Neuronal stem cell (in vitro differentiated cells): ENCODE measurements around the gene EDRF1.

Experiments
- DNase-seq: peaks from one replicate; pipeline ENCODE4 v3.0.0-alpha.2; 2013; ENCODE audit warnings: low spot score
- H2AFZ ChIP-seq: one replicate; pipeline ENCODE4 v1.6.1; 2013; ENCODE audit warnings: mild to moderate bottlenecking, low read length, inconsistent platforms
- H2AK5ac ChIP-seq: 2 replicates; pipeline ENCODE4 v1.6.1; 2013; ENCODE audit warnings: low read depth, mild to moderate bottlenecking, inconsistent platforms, low read length, moderate library complexity, mixed read lengths
- H2BK120ac ChIP-seq: 2 replicates; pipeline ENCODE4 v1.6.1; 2013; ENCODE audit warnings: low read depth, mild to moderate bottlenecking, inconsistent platforms, low read length, moderate library complexity, mixed read lengths
- H2BK12ac ChIP-seq: one replicate; pipeline ENCODE4 v1.6.1; 2013; ENCODE audit warnings: low read length, inconsistent platforms
- H2BK15ac ChIP-seq: 2 replicates; pipeline ENCODE4 v1.6.1; 2013; ENCODE audit warnings: mild to moderate bottlenecking, low read length, inconsistent platforms, mixed read lengths
- H2BK5ac ChIP-seq: one replicate; pipeline ENCODE4 v1.6.1; 2013; ENCODE audit warnings: inconsistent platforms, mild to moderate bottlenecking, low read length, moderate library complexity
- H3K14ac ChIP-seq: one replicate; pipeline ENCODE4 v1.6.1; 2013; ENCODE audit warnings: low read length, inconsistent platforms
- H3K18ac ChIP-seq: 2 replicates; pipeline ENCODE4 v1.6.1; 2013; ENCODE audit warnings: low read length, inconsistent platforms
- H3K23ac ChIP-seq: 2 replicates; pipeline ENCODE4 v1.6.1; 2013; ENCODE audit warnings: low read depth, mild to moderate bottlenecking, mixed read lengths, low read length, inconsistent platforms; ENCODE audit not compliant: poor library complexity
- H3K27ac ChIP-seq: replicated peaks from 3 replicates; pipeline ENCODE4 v1.5.1; 2013; ENCODE audit warnings: low read length, inconsistent platforms
- H3K27me3 ChIP-seq, 3 experiments: 2 replicates each; pipeline ENCODE4 v1.6.1; 2013; ENCODE audit warnings: low read length in 3 of 3, mild to moderate bottlenecking in 2 of 3, inconsistent platforms in 1 of 3, low read depth in 1 of 3, mixed read lengths in 1 of 3, moderate library complexity in 1 of 3; ENCODE audit not compliant: control insufficient read depth in 3 of 3, insufficient read depth in 3 of 3
- H3K36me3 ChIP-seq, 2 donors: replicated peaks in 1 of 2; 2 replicates each; pipeline ENCODE4 v1.6.1; 2013; ENCODE audit warnings: low read length in 2 of 2; ENCODE audit not compliant: control insufficient read depth in 2 of 2, insufficient read depth in 2 of 2
- H3K4ac ChIP-seq: 2 replicates; pipeline ENCODE4 v1.6.1; 2013; ENCODE audit warnings: inconsistent platforms, mild to moderate bottlenecking, low read length, moderate library complexity
- H3K4me1 ChIP-seq, 2 donors: 1 replicate in 1 of 2; 2 replicates in 1 of 2; pipeline ENCODE4 v1.6.1; 2013; ENCODE audit warnings: low read length in 2 of 2, low read depth in 1 of 2; ENCODE audit not compliant: control insufficient read depth in 2 of 2, insufficient read depth in 1 of 2
- H3K4me2 ChIP-seq: one replicate; pipeline ENCODE4 v1.6.1; 2013; ENCODE audit warnings: mild to moderate bottlenecking, low read length, inconsistent platforms; ENCODE audit not compliant: insufficient read depth, poor library complexity, severe bottlenecking
- H3K4me3 ChIP-seq, 2 donors: 2 replicates each; pipeline ENCODE4 v1.5.1; 2013; ENCODE audit warnings: low read length in 2 of 2, mild to moderate bottlenecking in 2 of 2, inconsistent platforms in 1 of 2, moderate library complexity in 1 of 2
- H3K79me1 ChIP-seq: one replicate; pipeline ENCODE4 v1.6.1; 2013; ENCODE audit warnings: low read depth, mild to moderate bottlenecking, inconsistent platforms, low read length, moderate library complexity
- H3K9ac ChIP-seq: one replicate; pipeline ENCODE4 v1.6.1; 2013; ENCODE audit warnings: mild to moderate bottlenecking, low read depth, low read length, inconsistent platforms; ENCODE audit not compliant: poor library complexity
- H3K9me3 ChIP-seq, 2 donors: replicated peaks in 1 of 2; 2 replicates each; pipeline versions ENCODE3 to v1.6.1; 2013; ENCODE audit warnings: low read length in 2 of 2, mild to moderate bottlenecking in 2 of 2, inconsistent platforms in 1 of 2, low read depth in 1 of 2, mixed read lengths in 1 of 2, moderate library complexity in 1 of 2; ENCODE audit not compliant: control insufficient read depth in 2 of 2, insufficient read depth in 1 of 2
- H4K8ac ChIP-seq: one replicate; pipeline ENCODE4 v1.6.1; 2013; ENCODE audit warnings: low read depth, mild to moderate bottlenecking, inconsistent platforms, low read length, moderate library complexity
- H4K91ac ChIP-seq: one replicate; pipeline ENCODE4 v1.6.1; 2013; ENCODE audit warnings: low read length, low read depth, mild to moderate bottlenecking, inconsistent platforms; ENCODE audit not compliant: poor library complexity
- whole genome bisulfite sequencing, 2 donors: extraction: QIAGEN DNeasy Blood & Tissue Kit; methylation state at CpG; one replicate each; pipeline ENCODE4 v1.1.7; 2013; ENCODE audit warnings: missing lambda C conversion rate in 2 of 2, mixed read lengths in 1 of 2; ENCODE audit not compliant: insufficient read length in 2 of 2, insufficient replicate concordance in 1 of 2; ENCODE audit errors: extremely low coverage in 2 of 2; 5-methylcytosine and 5-hydroxymethylcytosine counted together

Gene EDRF1

DNA sequence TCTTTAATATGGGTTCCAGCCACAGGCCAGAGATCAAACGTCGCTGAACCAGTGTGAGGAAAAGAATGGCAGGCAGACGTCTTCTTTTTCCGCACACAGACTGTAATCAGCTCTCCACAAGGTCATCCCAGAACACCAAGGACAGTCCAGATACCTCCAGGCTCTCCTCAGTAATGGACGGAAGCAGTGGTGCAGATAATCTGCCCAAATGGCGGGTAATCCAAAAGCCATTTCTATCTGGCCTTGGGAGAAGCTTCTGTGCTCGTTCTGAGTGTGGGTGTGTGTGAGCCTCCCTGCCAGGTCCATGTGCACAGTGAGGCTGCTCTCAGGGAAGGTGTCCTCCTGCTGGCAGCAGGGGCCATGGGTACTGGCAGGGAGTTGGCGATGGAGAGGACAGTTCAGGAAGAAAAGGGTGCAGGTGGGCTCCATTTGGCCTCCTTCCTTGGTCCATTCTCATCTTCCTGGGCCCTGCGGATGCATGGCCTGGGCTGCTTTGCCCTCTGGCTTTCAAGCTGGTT is 21.0 kb upstream of the EDRF1 start:
- no peak overlapping the region for H3K4me3 ChIP-seq
- no peak overlapping the region for H2BK15ac ChIP-seq
- no peak overlapping the region for H3K4me2 ChIP-seq
- H3K79me1 ChIP-seq = no peaks in the 10 kb centered on the region
- H3K9ac ChIP-seq = no peak overlapping the region
- no peaks in the 10 kb centered on the region for H3K9me3 ChIP-seq
- H3K23ac ChIP-seq = no peak overlapping the region
- H2AK5ac ChIP-seq = peak overlapping the region; percentile 2
- no peak for DNase-seq
- H2BK120ac ChIP-seq = no peak overlapping the region
- no peaks in the 10 kb centered on the region for H3K27me3 ChIP-seq
- H2AFZ ChIP-seq = peak overlapping the region; percentile 62
- no CpG with 5 or more reads among the region's 9 CpGs for WGBS, 2 donors
- H3K27ac ChIP-seq = no peak overlapping the region
- no peak overlapping the region for H3K4ac ChIP-seq
- no peaks in the 10 kb centered on the region for H3K4me1 ChIP-seq
- peak overlapping the region; percentile 49 for H3K14ac ChIP-seq
- no peak overlapping the region for H2BK5ac ChIP-seq
- no peak overlapping the region for H2BK12ac ChIP-seq
- no peak overlapping the region for H3K18ac ChIP-seq
- no peaks in the 10 kb centered on the region for H3K36me3 ChIP-seq
- no peak overlapping the region for H4K91ac ChIP-seq
- no peak overlapping the region for H4K8ac ChIP-seq

GRCh38 chr10:125699562-125700143 is 19.9 kb upstream of the EDRF1 start:
- Histone ChIP-seq H2BK12ac (no peak overlapping the region), H3K9me3 (no peaks in the 10 kb centered on the region), H3K36me3 (no peaks in the 10 kb centered on the region), H3K4me1 (no peaks in the 10 kb centered on the region), H3K9ac (no peak overlapping the region), H2BK5ac (no peak overlapping the region), H2BK15ac (no peak overlapping the region), H3K27ac (no peak overlapping the region), H3K4me3 (no peak overlapping the region), H3K23ac (no peak overlapping the region), H3K4ac (no peak overlapping the region), H3K18ac (no peak overlapping the region), H3K79me1 (no peaks in the 10 kb centered on the region), H4K8ac (no peak overlapping the region), H3K27me3 (no peaks in the 10 kb centered on the region), H2AK5ac (no peak overlapping the region), H3K4me2 (no peak overlapping the region), H2AFZ (no peak overlapping the region), H2BK120ac (no peak overlapping the region), H3K14ac (no peak overlapping the region), H4K91ac (no peak overlapping the region)
- no CpG with 5 or more reads among the region's 6 CpGs for WGBS, 2 donors
- no peak for DNase-seq

DNA sequence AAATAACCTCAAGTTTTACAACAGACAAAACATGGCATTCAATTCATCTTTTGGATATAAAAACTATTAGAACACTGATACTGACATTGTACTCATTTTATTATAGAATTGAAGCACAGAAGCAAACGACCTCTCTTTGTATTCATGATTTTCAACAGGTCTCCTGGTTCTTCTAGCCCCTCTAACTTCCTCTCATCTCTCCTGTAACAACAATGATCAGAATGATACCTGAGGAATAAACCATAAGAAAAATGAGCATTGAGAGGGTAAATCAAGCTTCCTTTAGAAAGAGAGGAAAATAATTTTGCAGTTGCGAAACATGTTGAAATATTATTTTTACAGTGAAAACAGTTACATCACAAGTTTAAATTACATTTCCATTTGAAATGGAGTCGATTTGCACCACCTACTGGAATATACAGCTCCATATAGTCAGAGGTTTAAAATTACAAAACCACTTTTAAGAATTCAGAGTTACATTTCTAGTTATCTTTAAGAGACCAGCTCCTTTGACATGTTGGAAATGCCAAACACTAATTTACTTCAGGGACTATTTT is 19.1 kb upstream of the EDRF1 start:
- H3K27ac ChIP-seq = no peak overlapping the region
- H2BK15ac ChIP-seq = no peak overlapping the region
- no peak overlapping the region for H2AFZ ChIP-seq
- H3K9me3 ChIP-seq = no peaks in the 10 kb centered on the region
- no peak overlapping the region for H3K9ac ChIP-seq
- WGBS, 2 donors = no CpG with 5 or more reads among the region's 3 CpGs
- H3K79me1 ChIP-seq = no peaks in the 10 kb centered on the region
- H3K14ac ChIP-seq = no peak overlapping the region
- no peak overlapping the region for H2BK5ac ChIP-seq
- H3K36me3 ChIP-seq = no peaks in the 10 kb centered on the region
- no peaks in the 10 kb centered on the region for H3K4me1 ChIP-seq
- H3K27me3 ChIP-seq = no peaks in the 10 kb centered on the region
- no peak overlapping the region for H4K8ac ChIP-seq
- no peak overlapping the region for H3K18ac ChIP-seq
- H3K23ac ChIP-seq = no peak overlapping the region
- no peak overlapping the region for H2BK12ac ChIP-seq
- H3K4me3 ChIP-seq = no peak overlapping the region
- H2BK120ac ChIP-seq = no peak overlapping the region
- H2AK5ac ChIP-seq = no peak overlapping the region
- no peak for DNase-seq
- H3K4ac ChIP-seq = no peak overlapping the region
- no peak overlapping the region for H3K4me2 ChIP-seq
- H4K91ac ChIP-seq = no peak overlapping the region

GRCh38 chr10:125707541-125708468 is 11.7 kb upstream of the EDRF1 start:
- Histone ChIP-seq H2AFZ (peak overlapping the region; percentile 33), H2BK15ac (no peak overlapping the region), H2BK5ac (no peak overlapping the region), H3K4me2 (no peak overlapping the region), H3K14ac (no peak overlapping the region), H3K23ac (no peak overlapping the region), H3K9ac (no peak overlapping the region), H3K4ac (no peak overlapping the region), H3K27me3 (no peaks in the 10 kb centered on the region), H3K36me3 (no peaks in the 10 kb centered on the region), H3K4me3 (no peak overlapping the region), H3K79me1 (no peaks in the 10 kb centered on the region), H4K8ac (no peak overlapping the region), H3K27ac (no peak overlapping the region), H2BK120ac (no peak overlapping the region), H4K91ac (no peak overlapping the region), H2AK5ac (no peak overlapping the region), H3K4me1 (peaks cover 10 to 30% of the 10 kb centered on the region in 2 donors), H2BK12ac (no peak overlapping the region), H3K9me3 (peaks cover 0 to 3% of the 10 kb centered on the region in 2 donors), H3K18ac (no peak overlapping the region)
- no peak for DNase-seq
- WGBS, 2 donors = no CpG with 5 or more reads among the region's 6 CpGs
